Kidney (tissue), 14 donors: ENCODE data around the gene KRTAP20-3. TPM values are rescaled to one million over a fixed set of nuclear protein-coding genes. Genes with fewer than 3 reads are reported as not detected.

Source experiments
- DNase-seq, 5 donors: peaks; one replicate each; pipeline ENCODE4 v3.0.0-alpha.2; 2013 to 2020
- FAIRE-seq: peaks from 2 replicates; lab custom pipeline; 2012; peaks lifted over from hg19 to GRCh38; lab: Jason Lieb, UNC
- H3K27ac ChIP-seq, 2 donors: one replicate each; pipeline ENCODE4 v1.7.0; 2013; ENCODE audit warnings: low read depth in 2 of 2, low read length in 2 of 2, inconsistent platforms in 1 of 2
- H3K27me3 ChIP-seq: one replicate; pipeline ENCODE4 v1.7.1; 2013; ENCODE audit warnings: low read length, inconsistent platforms; ENCODE audit not compliant: control insufficient read depth, insufficient read depth
- H3K36me3 ChIP-seq, 3 donors: one replicate each; pipeline versions ENCODE4 v1.7.0 to v1.7.1; 2013; ENCODE audit warnings: low read length in 3 of 3, control low read depth in 1 of 3, inconsistent platforms in 1 of 3; ENCODE audit not compliant: insufficient read depth in 3 of 3, control insufficient read depth in 2 of 3
- H3K4me1 ChIP-seq, 3 donors: one replicate each; pipeline versions ENCODE4 v1.7.0 to v1.7.1; 2013; ENCODE audit warnings: low read length in 3 of 3, inconsistent platforms in 1 of 3, low read depth in 1 of 3; ENCODE audit not compliant: control insufficient read depth in 2 of 3, insufficient read depth in 2 of 3
- H3K4me3 ChIP-seq, 3 donors: one replicate each; pipeline versions ENCODE4 v1.7.0 to v1.8.1; 2013; ENCODE audit warnings: low read length in 3 of 3, control low read depth in 1 of 3, inconsistent platforms in 1 of 3
- H3K9ac ChIP-seq, 3 donors: one replicate each; pipeline versions ENCODE4 v1.7.0 to v1.7.1; 2013; ENCODE audit warnings: low read length in 3 of 3, control low read depth in 1 of 3, inconsistent platforms in 1 of 3
- H3K9me3 ChIP-seq, 3 donors: one replicate each; pipeline versions ENCODE4 v1.7.0 to v1.7.1; 2013; ENCODE audit warnings: low read length in 3 of 3, control low read depth in 1 of 3, inconsistent platforms in 1 of 3; ENCODE audit not compliant: control insufficient read depth in 2 of 3, insufficient read depth in 1 of 3
- CTCF ChIP-seq: IDR thresholded peaks from 3 replicates; pipeline ENCODE4 v1.5.1; 2012; ENCODE audit warnings: mild to moderate bottlenecking, moderate library complexity, borderline replicate concordance; ENCODE audit not compliant: insufficient read depth; ENCODE audit errors: extremely low read depth
- intact Hi-C: fragments of 100-400 bp; cut with DNase I; formaldehyde crosslinking; loops from one replicate; pipeline ENCODE4 v1.11.1; 2022
- polyA plus RNA-seq: library from polyadenylated mRNA; stranded (reverse); fragments of 350-450 nt; fragmentation: Illumina TruSeq; extraction: RNeasy Lipid Tissue Mini Kit (QIAGEN cat#74804); gene quantifications from one replicate; pipeline ENCODE4 v1.2.3, GENCODE V29; 2014; ENCODE audit warnings: low read depth, low replicate concordance; ENCODE audit not compliant: insufficient read depth
- total RNA-seq: library from RNA; stranded (reverse); fragmentation: NEBNext Ultra II Directional; extraction: Animal tissue kit (Norgen Biotek cat#: 25700); gene quantifications from one replicate; pipeline ENCODE4 v1.2.1, GENCODE V29; 2021
- donor health status: control.
- donor health status: control.
- donor health status: control.
- donor health status: control.
- donor health status: control.
- donor health status: DM: yes; HTN: yes; CAD: no.
- donor health status: Normal renal cell carcinoma (clear cell type).

KRTAP20-3 gene
- total and polyA plus RNA-seq, 2 donors from 2014 or later = not detected

GRCh38 chr21:30616125-30616524, 26.5 kb upstream of the KRTAP20-3 start, which contains the start of gene KRTAP20-1:
KRTAP20-1 (plus strand) TSS chr21:30616425; CDS start chr21:30616455, 30 bp downstream.
- no peak for TF ChIP-seq CTCF
- Histone ChIP-seq H3K4me1 (no peaks in the 10 kb centered on the region), H3K9ac (no peak within 1 kb of the TSS), H3K27me3 (no peaks in the 10 kb centered on the region), H3K36me3 (no peaks in the 10 kb centered on the region), H3K9me3 (no peaks in the 10 kb centered on the region), H3K4me3 (no peak within 1 kb of the TSS), H3K27ac (no peak within 1 kb of the TSS)
- intact Hi-C loops = no loop called here
- FAIRE-seq (no peak), DNase-seq (no peak)

- no peak overlapping the region for H3K9ac ChIP-seq
- H3K9me3 ChIP-seq = no peaks in the 10 kb centered on the region
- no peak for TF ChIP-seq CTCF
- H3K4me3 ChIP-seq = no peak overlapping the region
- H3K27me3 ChIP-seq = no peaks in the 10 kb centered on the region
- H3K36me3 ChIP-seq = no peaks in the 10 kb centered on the region
- no peak for DNase-seq
- H3K27ac ChIP-seq = no peak overlapping the region
- H3K4me1 ChIP-seq = no peaks in the 10 kb centered on the region
- no peak for FAIRE-seq
- intact Hi-C loops = no loop called here
Observed at GRCh38 chr21:30620080-30620479, 22.6 kb upstream of the KRTAP20-3 start.

GRCh38 chr21:30620522-30620921, 22.1 kb upstream of the KRTAP20-3 start, which contains the start of gene KRTAP20-4:
KRTAP20-4 (plus strand) TSS chr21:30620627.
- DNase-seq (no peak), FAIRE-seq (no peak)
- Histone ChIP-seq H3K27ac (no peak within 1 kb of the TSS), H3K9ac (no peak within 1 kb of the TSS), H3K36me3 (no peaks in the 10 kb centered on the region), H3K9me3 (no peaks in the 10 kb centered on the region), H3K27me3 (no peaks in the 10 kb centered on the region), H3K4me3 (no peak within 1 kb of the TSS), H3K4me1 (no peaks in the 10 kb centered on the region)
- TF ChIP-seq CTCF = no peak
- intact Hi-C loops = no loop called here

GRCh38 chr21:30623362-30623761, 19.3 kb upstream of the KRTAP20-3 start:
- FAIRE-seq = no peak
- Histone ChIP-seq H3K36me3 (no peaks in the 10 kb centered on the region), H3K4me3 (no peak overlapping the region), H3K9me3 (no peaks in the 10 kb centered on the region), H3K9ac (no peak overlapping the region), H3K4me1 (no peaks in the 10 kb centered on the region), H3K27ac (no peak overlapping the region), H3K27me3 (no peaks in the 10 kb centered on the region)
- no peak for TF ChIP-seq CTCF
- intact Hi-C loops = no loop called here
- no peak for DNase-seq
